ENCODE results near the gene TANGO6.
A peak's percentile ranks its signal among the peaks of the same experiment; 100 is the strongest.

The TANGO6 gene

GRCh38 chr16:69085032-69085695, 241.8 kb downstream of the TANGO6 start:
- Histone ChIP-seq H3K4me3 (no peak overlapping the region), H3K4me2 (no peak overlapping the region), H3K9ac (no peak overlapping the region), H4K20me1 (no peaks in the 10 kb centered on the region), H3K27me3 (no peaks in the 10 kb centered on the region), H3K4me1 (peaks cover 8% of the 10 kb centered on the region), H3K27ac (no peak overlapping the region), H3K36me3 (peaks cover 16% of the 10 kb centered on the region; the same call in 1 of the 2 replicates), H3K9me3 (no peaks in the 10 kb centered on the region)
- TF ChIP-seq Cebpa-rat (IDR thresholded peaks at IDR 0.05): peak; percentile 49; the same call in 1 of the 2 replicates

- H3K9ac ChIP-seq: no peak overlapping the region
- H3K4me3 ChIP-seq: no peak overlapping the region
- H3K4me1 ChIP-seq: peaks cover 8% of the 10 kb centered on the region
- peak overlapping the region; percentile 42 for H3K4me2 ChIP-seq
- no peak for TF ChIP-seq Cebpa-rat (IDR thresholded peaks at IDR 0.05)
- H3K27me3 ChIP-seq: no peaks in the 10 kb centered on the region
- peaks cover 16% of the 10 kb centered on the region; the same call in 1 of the 2 replicates for H3K36me3 ChIP-seq
- H3K27ac ChIP-seq: no peak overlapping the region
- H3K9me3 ChIP-seq: no peaks in the 10 kb centered on the region
- no peaks in the 10 kb centered on the region for H4K20me1 ChIP-seq
Measured at GRCh38 chr16:69087161-69087581, 243.8 kb downstream of the TANGO6 start.

GRCh38 chr16:69088684-69089083, 245.4 kb downstream of the TANGO6 start:
- H3K36me3 ChIP-seq: peaks cover 9% of the 10 kb centered on the region; the same call in 1 of the 2 replicates
- no peaks in the 10 kb centered on the region for H4K20me1 ChIP-seq
- no peak overlapping the region for H3K27ac ChIP-seq
- no peak overlapping the region for H3K4me2 ChIP-seq
- no peaks in the 10 kb centered on the region for H3K9me3 ChIP-seq
- H3K9ac ChIP-seq: no peak overlapping the region
- no peak overlapping the region for H3K4me3 ChIP-seq
- no peak for TF ChIP-seq Cebpa-rat (IDR thresholded peaks at IDR 0.05)
- H3K27me3 ChIP-seq: no peaks in the 10 kb centered on the region
- H3K4me1 ChIP-seq: peaks cover 8% of the 10 kb centered on the region

GRCh38 chr16:69089091-69089910, 246.0 kb downstream of the TANGO6 start:
- H3K27me3 ChIP-seq: no peaks in the 10 kb centered on the region
- H3K4me3 ChIP-seq: no peak overlapping the region
- H3K9ac ChIP-seq: no peak overlapping the region
- no peaks in the 10 kb centered on the region for H4K20me1 ChIP-seq
- H3K36me3 ChIP-seq: peaks cover 9% of the 10 kb centered on the region; the same call in 1 of the 2 replicates
- no peak overlapping the region for H3K4me2 ChIP-seq
- TF ChIP-seq Cebpa-rat (IDR thresholded peaks at IDR 0.05): no peak
- H3K27ac ChIP-seq: no peak overlapping the region
- H3K9me3 ChIP-seq: no peaks in the 10 kb centered on the region
- peaks cover 9% of the 10 kb centered on the region for H3K4me1 ChIP-seq

GRCh38 chr16:69093974-69094373, 250.6 kb downstream of the TANGO6 start:
- Histone ChIP-seq H3K27ac (no peak overlapping the region), H3K4me2 (no peak overlapping the region), H3K4me3 (no peak overlapping the region), H4K20me1 (no peaks in the 10 kb centered on the region), H3K4me1 (0 out of 2 replicates have a peak, but pooled peaks cover 7% of the 10 kb centered on the region), H3K27me3 (no peaks in the 10 kb centered on the region), H3K9ac (no peak overlapping the region), H3K36me3 (no peaks in the 10 kb centered on the region), H3K9me3 (no peaks in the 10 kb centered on the region)
- TF ChIP-seq Cebpa-rat (IDR thresholded peaks at IDR 0.05): no peak

- Histone ChIP-seq H3K4me3 (no peak overlapping the region), H3K9me3 (no peaks in the 10 kb centered on the region), H3K27ac (no peak overlapping the region), H3K27me3 (no peaks in the 10 kb centered on the region), H3K9ac (no peak overlapping the region), H3K4me2 (no peak overlapping the region), H4K20me1 (no peaks in the 10 kb centered on the region), H3K4me1 (0 out of 2 replicates have a peak, but pooled peaks cover 7% of the 10 kb centered on the region), H3K36me3 (no peaks in the 10 kb centered on the region)
- no peak for TF ChIP-seq Cebpa-rat (IDR thresholded peaks at IDR 0.05)
Measured at GRCh38 chr16:69094501-69094900, 251.2 kb downstream of the TANGO6 start.

- Histone ChIP-seq H4K20me1 (no peaks in the 10 kb centered on the region), H3K4me1 (peaks cover 12% of the 10 kb centered on the region), H3K9me3 (no peaks in the 10 kb centered on the region), H3K36me3 (no peaks in the 10 kb centered on the region), H3K27me3 (no peaks in the 10 kb centered on the region), H3K4me3 (no peak overlapping the region), H3K27ac (no peak overlapping the region), H3K4me2 (no peak overlapping the region), H3K9ac (no peak overlapping the region)
- TF ChIP-seq Cebpa-rat (IDR thresholded peaks at IDR 0.05): no peak
Measured at GRCh38 chr16:69095193-69095592, 251.9 kb downstream of the TANGO6 start.

GRCh38 chr16:69100071-69100691, 256.9 kb downstream of the TANGO6 start:
- Histone ChIP-seq H3K4me3 (no peak overlapping the region), H3K27me3 (peaks cover 8% of the 10 kb centered on the region), H3K36me3 (no peaks in the 10 kb centered on the region), H3K9ac (no peak overlapping the region), H3K4me1 (peaks cover 9% of the 10 kb centered on the region), H4K20me1 (peaks cover 7% of the 10 kb centered on the region; the same call in 1 of the 2 replicates), H3K27ac (no peak overlapping the region), H3K4me2 (peak overlapping the region; percentile 35), H3K9me3 (no peaks in the 10 kb centered on the region)
- TF ChIP-seq Cebpa-rat (IDR thresholded peaks at IDR 0.05): no peak

GRCh38 chr16:69105501-69106361, 262.4 kb downstream of the TANGO6 start, which contains the start of gene HAS3:
Gene HAS3 (plus strand): TSS chr16:69105653. CDS start chr16:69109396, 3,743 bp downstream.
- Histone ChIP-seq H3K27ac (no peak within 1 kb of the TSS), H3K27me3 (peaks cover 48% of the 10 kb centered on the region), H3K4me2 (peak within 1 kb of the TSS; percentile 100), H3K4me1 (peaks cover 20% of the 10 kb centered on the region; the same call in 1 of the 2 replicates), H3K9me3 (no peaks in the 10 kb centered on the region), H3K9ac (peak within 1 kb of the TSS; percentile 62; the same call in 1 of the 2 replicates), H3K36me3 (peaks cover 15% of the 10 kb centered on the region), H4K20me1 (peaks cover 63% of the 10 kb centered on the region), H3K4me3 (peak within 1 kb of the TSS; percentile 75)
- TF ChIP-seq Cebpa-rat (IDR thresholded peaks at IDR 0.05): no peak
